K562 (cell line): ENCODE data around the gene COL10A1. TPM values are rescaled to one million over a fixed set of nuclear protein-coding genes. Genes with fewer than 3 reads are reported as not detected.

Source experiments
- ARHGAP35 ChIP-seq: fragments of 450-650 bp; IDR thresholded peaks from 2 replicates; pipeline ENCODE4 v1.6.1; 2018; ENCODE audit not compliant: partially characterized antibody
- CBFA2T2 ChIP-seq: fragments of 450-650 bp; conservative IDR thresholded peaks from 2 replicates; pipeline ENCODE4 v1.6.1; 2017; ENCODE audit warnings: mild to moderate bottlenecking
- CBFA2T3 ChIP-seq: fragments of 450-650 bp; IDR thresholded peaks from 2 replicates; pipeline ENCODE4 v1.6.1; 2017
- CEBPB ChIP-seq: fragments of 450-650 bp; IDR thresholded peaks from 2 replicates; pipeline ENCODE4 v1.6.1; 2016; ENCODE audit warnings: missing genetic modification characterization, missing compliant biosample characterization
- EP300 ChIP-seq: IDR thresholded peaks from 2 replicates; pipeline ENCODE4 v1.6.1; 2012; ENCODE audit warnings: low read length, improper control_type of control experiment
- FOXM1 ChIP-seq, 2 experiments: fragments of 450-650 bp in 1 of 2; sonication (generic) in 1 of 2; formaldehyde crosslinking in 1 of 2; IDR thresholded peaks; 2 replicates each; pipeline versions ENCODE4 v1.6.1 to v1.9.0; 2017 to 2022; ENCODE audit warnings: low read depth in 2 of 2, mild to moderate bottlenecking in 2 of 2, missing genetic modification reagents in 1 of 2, moderate library complexity in 1 of 2
- KDM1A ChIP-seq, 2 experiments: fragments of 450-650 bp; IDR thresholded peaks; 2 replicates each; pipeline ENCODE4 v1.6.1; 2016; ENCODE audit warnings: mild to moderate bottlenecking in 2 of 2
- KLF16 ChIP-seq: IDR thresholded peaks from 2 replicates; pipeline ENCODE4 v1.6.1; 2016; ENCODE audit warnings: antibody characterized with exemption
- MAFK ChIP-seq: IDR thresholded peaks from 2 replicates; pipeline ENCODE4 v1.6.1; 2011; ENCODE audit warnings: low read length, improper control_type of control experiment
- POLR2AphosphoS5 ChIP-seq: IDR thresholded peaks from 2 replicates; pipeline ENCODE4 v1.6.1; 2011; ENCODE audit warnings: mild to moderate bottlenecking, low read depth, low read length, moderate library complexity; ENCODE audit not compliant: control insufficient read depth, insufficient read depth
- POLR2H ChIP-seq: IDR thresholded peaks from 2 replicates; pipeline ENCODE4 v1.6.1; 2016; ENCODE audit warnings: missing genetic modification characterization, low read depth, mild to moderate bottlenecking, control low read depth, missing compliant biosample characterization, moderate library complexity
- RBM15 ChIP-seq: fragments of 200-400 bp; formaldehyde crosslinking; IDR thresholded peaks from 2 replicates; pipeline ENCODE4 v1.6.1; 2018; ENCODE audit warnings: mild to moderate bottlenecking, low read length, moderate library complexity; ENCODE audit not compliant: insufficient read depth
- RCOR1 ChIP-seq, 2 experiments: IDR thresholded peaks; 2 replicates each; pipeline ENCODE4 v1.6.1; 2012; ENCODE audit warnings: low read depth in 2 of 2, low read length in 2 of 2, borderline replicate concordance in 1 of 2, improper control_type of control experiment in 1 of 2
- SREBF2 ChIP-seq: sonication (generic); formaldehyde crosslinking; IDR thresholded peaks from 2 replicates; pipeline ENCODE4 v1.4.0; 2020; ENCODE audit warnings: mild to moderate bottlenecking, missing genetic modification reagents
- SRSF9 ChIP-seq: fragments of 200-400 bp; formaldehyde crosslinking; IDR thresholded peaks from 2 replicates; pipeline ENCODE4 v1.6.1; 2017; ENCODE audit warnings: low read depth, low read length, borderline replicate concordance
- TAL1 ChIP-seq: fragments of 450-650 bp; IDR thresholded peaks from 2 replicates; pipeline ENCODE4 v1.6.1; 2016; ENCODE audit warnings: mild to moderate bottlenecking
- ZBTB1 ChIP-seq: sonication (generic); formaldehyde crosslinking; IDR thresholded peaks from 2 replicates; pipeline ENCODE4 v1.8.1; 2023; ENCODE audit warnings: missing genetic modification reagents, low read depth, mild to moderate bottlenecking, borderline replicate concordance
- ZNF57 ChIP-seq: fragments of 450-650 bp; formaldehyde crosslinking; IDR thresholded peaks from 2 replicates; pipeline ENCODE4 v1.4.0; 2020; ENCODE audit warnings: mild to moderate bottlenecking, moderate library complexity
- ZNF785 ChIP-seq: fragments of 250-450 bp; sonication (Bioruptor Pico); IDR thresholded peaks from 2 replicates; pipeline ENCODE4 v1.4.0; 2020; ENCODE audit warnings: mild to moderate bottlenecking
- polyA plus RNA-seq, 8 experiments: library from polyadenylated mRNA; depleted of rRNA in 4 of 8; stranded (reverse) in 5 of 8; unstranded in 3 of 8; fragments of >200 nt; fragmentation: Nextera tagmentation in 2 of 8; fragmentation: Illumina TruSeq in 1 of 8; extraction: Ambion mirVana in 2 of 8; extraction: Trizol in 1 of 8; gene quantifications; 2 replicates each; pipeline versions ENCODE4 v1.2.1 to v1.2.3, GENCODE V29; 2011 to 2014; ENCODE audit warnings: inconsistent platforms in 1 of 8, missing spikeins in 1 of 8
- total RNA-seq, 7 experiments: library from RNA; depleted of rRNA in 6 of 7; stranded (reverse); fragments of >200 nt in 6 of 7; fragmentation: Illumina TruSeq in 2 of 7; extraction: Trizol in 2 of 7; gene quantifications; 2 replicates each; pipeline versions ENCODE4 v1.2.1 to v1.2.3, GENCODE V29; 2011 to 2021; ENCODE audit warnings: low replicate concordance in 1 of 7
- TF ChIP-seq, protein P1 (sequence below): fragments of 250-450 bp; sonication (Bioruptor Pico); IDR thresholded peaks from 2 replicates; pipeline ENCODE4 v1.5.1; 2021; ENCODE audit warnings: mild to moderate bottlenecking
- TF ChIP-seq, protein P2 (sequence below): fragments of 450-650 bp; formaldehyde crosslinking; IDR thresholded peaks from 2 replicates; pipeline ENCODE4 v1.4.0; 2020; ENCODE audit warnings: mild to moderate bottlenecking
- TF ChIP-seq, protein P3 (sequence below), 2 experiments: fragments of 450-650 bp; IDR thresholded peaks; 2 replicates each; pipeline ENCODE4 v1.6.1; 2016

COL10A1 gene
- total and polyA plus RNA-seq, 9 of the 15 experiments (the other 6 are each of a cell fraction or from before 2014, with no cell fraction given): 0.06 to 0.08 TPM; not detected in 7

DNA sequence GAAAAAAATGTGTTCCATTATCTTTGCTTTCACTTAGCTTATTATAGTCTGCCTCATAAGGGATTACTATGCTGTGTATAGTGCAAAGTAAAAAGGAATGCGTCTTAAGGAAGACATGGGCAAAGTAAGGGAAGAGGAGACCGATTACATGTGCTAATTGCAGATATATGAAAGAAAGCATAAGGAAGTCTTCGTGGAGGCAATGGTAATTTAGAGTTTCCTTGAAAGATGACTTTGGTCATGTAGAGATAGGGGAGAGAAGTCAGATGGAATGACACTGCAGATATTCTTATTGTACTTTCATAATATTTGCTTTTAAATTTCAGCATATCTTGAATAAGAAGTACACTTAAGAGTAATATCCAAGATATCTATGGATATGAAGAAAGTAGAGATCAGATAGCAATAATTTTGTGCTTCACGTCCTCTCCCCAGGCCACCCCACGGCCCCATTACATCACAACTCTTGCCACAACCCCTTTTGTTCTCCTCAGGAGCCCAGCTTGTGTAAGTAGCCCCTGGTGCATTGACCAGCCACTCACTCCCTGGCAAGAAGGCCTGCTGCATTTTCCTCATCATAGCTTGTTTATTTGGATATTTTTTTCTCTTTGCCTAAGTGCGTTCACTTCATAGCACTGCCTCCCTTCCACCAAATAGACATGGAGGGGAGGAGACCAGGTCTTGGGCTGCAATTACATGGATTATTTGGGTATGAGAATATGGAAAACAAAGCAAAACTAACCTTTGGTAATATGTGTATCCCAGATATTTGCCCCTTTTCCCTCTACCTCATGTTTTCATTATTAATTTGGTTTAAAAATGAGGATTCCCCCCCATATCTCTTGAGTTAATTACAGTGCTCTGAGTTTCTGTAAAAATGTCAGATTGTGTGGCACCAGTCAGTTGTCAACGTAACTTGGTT is 30.7 kb upstream of the COL10A1 start (continued):
- TF ChIP-seq, protein P1, sequence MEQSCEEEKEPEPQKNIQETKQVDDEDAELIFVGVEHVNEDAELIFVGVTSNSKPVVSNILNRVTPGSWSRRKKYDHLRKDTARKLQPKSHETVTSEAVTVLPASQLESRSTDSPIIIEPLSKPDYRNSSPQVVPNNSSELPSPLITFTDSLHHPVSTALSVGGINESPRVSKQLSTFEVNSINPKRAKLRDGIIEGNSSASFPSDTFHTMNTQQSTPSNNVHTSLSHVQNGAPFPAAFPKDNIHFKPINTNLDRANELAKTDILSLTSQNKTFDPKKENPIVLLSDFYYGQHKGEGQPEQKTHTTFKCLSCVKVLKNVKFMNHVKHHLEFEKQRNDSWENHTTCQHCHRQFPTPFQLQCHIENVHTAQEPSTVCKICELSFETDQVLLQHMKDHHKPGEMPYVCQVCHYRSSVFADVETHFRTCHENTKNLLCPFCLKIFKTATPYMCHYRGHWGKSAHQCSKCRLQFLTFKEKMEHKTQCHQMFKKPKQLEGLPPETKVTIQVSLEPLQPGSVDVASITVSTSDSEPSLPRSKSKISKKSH (CRISPR knock-in tag): no peak
- TF ChIP-seq POLR2AphosphoS5 (no peak), RBM15 (no peak), CBFA2T2 (peak; percentile 63), EP300 (peak; percentile 63; the same call in 1 of the 2 replicates), MAFK (peak; percentile 56; the same call in 1 of the 2 replicates), CBFA2T3 (peak; percentile 81), KLF16 (no peak), FOXM1 (IDR thresholded peaks at IDR 0.05; ENCODE audit: low read depth) (peak; percentile 60; the same call in 1 of the 2 replicates), FOXM1 (CRISPR knock-in tag; IDR thresholded peaks at IDR 0.05; ENCODE audit: low read depth) (no peak), CEBPB (tag) (peak; percentile 73), TAL1 (peak; percentile 71), KDM1A (IDR thresholded peaks at IDR 0.05) (no peak), ARHGAP35 (no peak), ZBTB1 (CRISPR knock-in tag) (no peak), ZNF785 (CRISPR knock-in tag) (no peak), POLR2H (tag) (no peak), ZNF57 (CRISPR knock-in tag) (no peak), RCOR1 (IDR thresholded peaks at IDR 0.05; ENCODE audit: borderline replicate concordance in 1 of 2, low read depth in 2 of 2, low read length in 2 of 2) (no peak; a peak in 1 of 4 replicates), SRSF9 (no peak), SREBF2 (CRISPR knock-in tag) (no peak)
- TF ChIP-seq, protein P2, sequence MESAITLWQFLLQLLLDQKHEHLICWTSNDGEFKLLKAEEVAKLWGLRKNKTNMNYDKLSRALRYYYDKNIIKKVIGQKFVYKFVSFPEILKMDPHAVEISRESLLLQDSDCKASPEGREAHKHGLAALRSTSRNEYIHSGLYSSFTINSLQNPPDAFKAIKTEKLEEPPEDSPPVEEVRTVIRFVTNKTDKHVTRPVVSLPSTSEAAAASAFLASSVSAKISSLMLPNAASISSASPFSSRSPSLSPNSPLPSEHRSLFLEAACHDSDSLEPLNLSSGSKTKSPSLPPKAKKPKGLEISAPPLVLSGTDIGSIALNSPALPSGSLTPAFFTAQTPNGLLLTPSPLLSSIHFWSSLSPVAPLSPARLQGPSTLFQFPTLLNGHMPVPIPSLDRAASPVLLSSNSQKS: no peak
- TF ChIP-seq, protein P3, sequence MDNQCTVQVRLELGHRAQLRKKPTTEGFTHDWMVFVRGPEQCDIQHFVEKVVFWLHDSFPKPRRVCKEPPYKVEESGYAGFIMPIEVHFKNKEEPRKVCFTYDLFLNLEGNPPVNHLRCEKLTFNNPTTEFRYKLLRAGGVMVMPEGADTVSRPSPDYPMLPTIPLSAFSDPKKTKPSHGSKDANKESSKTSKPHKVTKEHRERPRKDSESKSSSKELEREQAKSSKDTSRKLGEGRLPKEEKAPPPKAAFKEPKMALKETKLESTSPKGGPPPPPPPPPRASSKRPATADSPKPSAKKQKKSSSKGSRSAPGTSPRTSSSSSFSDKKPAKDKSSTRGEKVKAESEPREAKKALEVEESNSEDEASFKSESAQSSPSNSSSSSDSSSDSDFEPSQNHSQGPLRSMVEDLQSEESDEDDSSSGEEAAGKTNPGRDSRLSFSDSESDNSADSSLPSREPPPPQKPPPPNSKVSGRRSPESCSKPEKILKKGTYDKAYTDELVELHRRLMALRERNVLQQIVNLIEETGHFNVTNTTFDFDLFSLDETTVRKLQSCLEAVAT (IDR thresholded peaks at IDR 0.05): peak in 1 of 2 experiments; percentile 53; a peak in 1 of 4 replicates
